NCI-H2227 treated with DMSO at 0.1 percent for 48 hours (cell line): ENCODE measurements around the gene KRTAP5-3.
A peak's percentile ranks its signal among the peaks of the same experiment; 100 is the strongest.

Source experiments
- DNase-seq: peaks from one replicate; lab custom pipeline; 2025; lab: John Stamatoyannopoulos, UW

Gene KRTAP5-3

DNA sequence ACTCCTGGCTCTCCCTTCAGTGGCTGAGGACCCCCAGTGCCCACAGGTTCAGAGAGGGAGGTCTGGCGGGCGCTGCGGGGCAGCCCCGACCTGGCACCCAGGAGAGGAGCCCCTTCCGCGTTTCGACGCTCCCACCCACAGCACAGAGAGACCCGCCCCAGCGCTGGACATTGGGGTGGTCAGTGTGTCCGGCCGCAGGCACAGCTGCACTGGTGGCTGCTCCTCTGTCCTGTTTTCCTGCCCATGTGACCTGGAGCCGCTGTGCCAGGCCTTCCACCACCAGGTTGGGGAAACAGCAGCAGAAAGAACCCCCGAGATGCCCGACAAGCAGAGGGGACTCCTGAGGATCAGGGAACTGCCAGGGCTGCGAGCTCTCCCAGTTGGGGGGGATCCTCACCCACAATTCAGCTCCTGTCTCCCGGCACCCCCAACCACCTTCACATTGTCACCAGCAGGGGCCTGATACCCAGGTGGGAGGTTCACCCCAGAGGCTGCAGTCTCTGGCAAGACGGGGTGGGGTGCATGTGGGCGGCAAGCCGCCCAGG lies 35.0 kb upstream of the KRTAP5-3 start:
- DNase-seq, result no peak

DNA sequence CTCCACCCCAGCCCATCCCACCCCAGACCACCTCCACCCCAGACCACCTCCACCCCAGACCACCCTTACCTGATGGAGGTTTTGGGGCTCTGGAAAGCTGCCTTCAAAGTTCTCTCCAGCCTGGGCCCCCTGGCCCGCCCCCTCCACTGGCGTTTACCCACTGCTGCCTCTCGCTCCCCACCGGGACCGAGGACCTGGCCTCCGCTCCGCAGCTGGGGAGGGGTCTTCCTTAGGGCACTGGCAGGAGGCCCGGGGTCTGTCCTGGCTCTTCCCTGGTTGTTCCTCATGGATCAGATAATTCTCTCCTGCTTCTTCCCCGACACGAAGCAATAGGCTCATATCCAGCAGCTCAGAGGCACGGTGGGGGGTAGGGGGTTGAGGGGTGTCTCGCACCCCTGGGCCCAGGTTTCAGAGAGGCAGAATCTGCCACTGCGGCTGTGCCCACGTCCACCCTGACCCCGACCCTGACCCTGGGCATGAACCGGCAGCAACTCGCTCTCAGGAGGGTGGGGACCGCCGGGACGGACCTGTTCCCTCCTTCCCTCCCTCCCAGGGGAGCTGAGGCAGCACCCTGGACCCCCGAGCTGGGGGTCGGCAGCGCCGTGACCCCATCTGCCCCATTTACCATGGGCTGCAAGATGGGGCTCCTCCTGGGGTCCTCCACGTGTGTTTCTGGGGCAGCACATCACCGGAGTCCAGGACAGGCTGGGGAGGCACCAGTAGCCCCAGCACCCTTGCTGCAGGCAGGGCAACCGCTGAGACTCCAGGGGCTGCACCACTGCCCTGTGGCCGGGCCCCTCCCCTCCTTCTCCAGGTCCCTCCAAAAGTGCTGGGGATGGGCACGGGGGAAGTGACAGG lies 34.3 kb upstream of the KRTAP5-3 start:
- no peak for DNase-seq

DNA sequence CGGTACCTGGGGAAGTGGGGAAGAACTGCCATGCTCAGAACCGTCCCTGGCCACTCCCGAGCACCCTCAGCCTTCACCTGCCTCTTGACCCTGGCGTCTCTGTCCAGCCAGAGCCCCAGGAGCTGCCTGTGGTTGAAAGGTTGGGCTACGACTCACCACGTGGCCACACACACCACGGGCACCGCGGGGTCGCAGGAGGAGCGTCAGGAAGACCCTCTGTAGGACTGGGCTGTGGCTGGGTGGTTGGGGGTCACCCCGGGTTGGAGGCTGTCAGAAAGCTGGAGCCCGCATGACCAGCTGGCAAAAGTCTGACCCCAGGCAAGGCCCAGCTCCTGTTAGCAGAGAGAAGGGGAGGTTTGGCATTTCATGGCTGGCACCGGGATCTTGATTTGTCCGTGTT lies 32.8 kb upstream of the KRTAP5-3 start:
- DNase-seq, result no peak

DNA sequence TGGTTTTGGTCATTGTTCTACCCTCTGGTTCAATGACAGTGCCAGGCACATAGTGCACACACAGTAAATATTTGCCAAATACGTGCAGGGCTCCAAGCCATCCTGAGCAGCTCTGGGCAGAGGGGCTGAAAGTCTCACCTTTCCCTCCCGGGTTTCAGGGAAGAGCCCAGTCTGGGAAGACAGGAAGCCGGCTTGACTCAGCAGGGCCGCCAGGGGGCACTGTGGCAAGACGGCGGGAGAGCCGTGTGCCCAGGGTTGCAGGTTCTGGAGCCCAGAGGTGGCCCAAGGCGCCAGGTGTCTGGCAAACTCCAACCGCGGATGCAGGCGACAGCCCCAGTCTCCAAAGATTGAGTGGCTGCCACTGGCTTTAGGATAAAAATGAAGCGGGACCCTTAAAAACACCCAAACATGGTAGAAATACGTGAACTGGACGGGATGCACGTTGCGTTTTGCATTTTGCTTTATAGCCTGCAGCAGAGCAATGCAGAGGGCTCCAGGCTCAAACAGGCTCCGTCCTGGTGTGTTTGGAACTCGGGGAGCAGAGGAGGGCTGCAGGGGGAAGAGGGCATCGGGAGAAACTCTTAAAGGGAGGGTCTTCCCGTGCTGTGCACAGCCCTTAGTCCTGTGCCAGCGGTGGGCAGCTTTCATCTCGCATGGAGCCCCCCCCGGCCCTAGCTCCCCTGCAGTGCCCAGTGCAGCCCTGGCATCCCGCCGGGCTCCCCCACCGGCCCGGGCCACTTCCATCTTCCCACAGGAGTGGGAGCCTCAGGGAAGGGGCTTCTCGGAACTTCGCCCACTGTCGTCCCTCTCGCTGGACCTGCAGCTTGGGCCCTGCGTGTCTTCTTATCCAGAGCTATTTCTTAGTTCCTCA lies 32.0 kb upstream of the KRTAP5-3 start:
- DNase-seq, result no peak

DNA sequence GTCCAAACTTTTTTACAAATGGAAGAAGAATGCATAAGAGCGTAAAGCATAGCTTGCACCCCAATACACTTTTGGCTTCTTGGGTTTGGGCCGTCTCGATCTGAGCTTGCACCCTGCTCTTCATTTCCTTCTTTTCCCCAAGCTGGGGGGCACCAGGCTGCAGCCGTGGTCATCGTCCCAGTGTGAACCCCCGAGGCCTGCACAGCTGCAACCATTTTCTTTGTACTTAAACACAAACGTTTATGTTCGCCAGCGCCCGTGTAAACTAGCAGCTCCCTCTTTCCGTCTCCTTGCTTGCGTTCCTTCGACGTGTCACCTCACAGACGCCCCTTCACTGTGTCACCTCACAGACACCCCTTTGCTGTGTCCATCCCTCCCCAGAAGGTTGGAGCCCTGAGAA lies 31.4 kb upstream of the KRTAP5-3 start:
- DNase-seq, result no peak

DNA sequence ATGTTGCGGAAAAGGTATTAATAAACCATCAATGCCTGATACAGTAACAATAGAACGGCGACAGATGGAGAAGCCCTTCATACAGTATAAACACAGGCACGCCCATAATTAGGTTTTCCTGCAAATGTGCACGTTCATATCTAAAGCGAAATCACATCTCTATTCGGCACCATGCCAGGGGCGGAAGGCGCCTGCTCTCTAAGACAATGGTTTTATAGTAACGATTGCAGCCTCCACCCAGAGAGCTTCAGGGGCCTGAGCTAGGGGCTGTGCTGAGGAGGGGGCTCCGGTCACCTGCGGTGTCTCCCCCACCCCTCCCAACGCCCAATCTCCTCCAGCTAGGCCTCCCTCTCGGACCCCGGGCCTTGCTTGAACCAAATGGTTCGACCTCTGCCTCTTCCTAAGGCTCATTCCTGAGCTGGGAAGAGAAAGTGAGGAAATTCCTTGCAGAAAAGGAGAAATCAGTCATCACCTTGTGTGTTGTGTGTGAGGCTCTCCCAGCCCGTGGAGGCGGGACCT lies 30.9 kb upstream of the KRTAP5-3 start:
- DNase-seq, result peak; percentile 68

DNA sequence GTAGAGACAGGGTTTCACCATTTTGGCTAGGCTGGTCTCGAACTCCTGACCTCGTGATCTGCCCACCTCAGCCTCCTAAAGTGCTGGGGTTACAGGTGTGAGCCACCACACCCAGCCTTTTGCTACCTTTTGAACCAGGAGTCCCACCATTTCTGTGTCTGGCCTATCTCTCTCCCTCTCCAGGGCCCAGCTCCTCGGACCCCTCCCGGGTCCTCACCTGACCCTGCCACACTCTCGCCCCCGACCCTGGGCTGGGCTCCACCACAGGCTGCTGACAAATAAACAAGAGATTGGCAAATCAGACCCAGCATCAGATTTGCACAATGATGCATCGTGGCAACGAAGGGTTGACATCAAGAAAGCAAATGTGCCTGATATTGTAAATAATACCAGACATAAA lies 30.1 kb upstream of the KRTAP5-3 start:
- DNase-seq, result no peak

DNA sequence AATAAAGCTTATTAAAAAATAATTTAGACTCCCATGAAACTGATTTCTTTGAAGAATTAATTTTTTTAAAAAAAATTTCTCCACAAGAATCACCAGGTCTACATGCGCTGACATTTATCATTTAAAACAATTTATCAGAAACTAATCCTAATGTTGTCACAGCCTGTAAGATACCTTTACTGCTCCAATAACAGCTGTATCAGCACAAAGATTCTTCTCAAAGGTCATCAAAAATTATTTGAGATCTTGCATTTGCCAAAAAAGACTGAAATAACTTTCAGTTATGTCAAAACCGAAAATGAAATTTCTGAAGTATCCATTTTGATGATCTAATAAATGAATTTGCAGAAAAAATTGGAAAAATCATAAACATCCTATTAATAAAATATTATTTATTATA lies 29.4 kb upstream of the KRTAP5-3 start:
- no peak for DNase-seq

DNA sequence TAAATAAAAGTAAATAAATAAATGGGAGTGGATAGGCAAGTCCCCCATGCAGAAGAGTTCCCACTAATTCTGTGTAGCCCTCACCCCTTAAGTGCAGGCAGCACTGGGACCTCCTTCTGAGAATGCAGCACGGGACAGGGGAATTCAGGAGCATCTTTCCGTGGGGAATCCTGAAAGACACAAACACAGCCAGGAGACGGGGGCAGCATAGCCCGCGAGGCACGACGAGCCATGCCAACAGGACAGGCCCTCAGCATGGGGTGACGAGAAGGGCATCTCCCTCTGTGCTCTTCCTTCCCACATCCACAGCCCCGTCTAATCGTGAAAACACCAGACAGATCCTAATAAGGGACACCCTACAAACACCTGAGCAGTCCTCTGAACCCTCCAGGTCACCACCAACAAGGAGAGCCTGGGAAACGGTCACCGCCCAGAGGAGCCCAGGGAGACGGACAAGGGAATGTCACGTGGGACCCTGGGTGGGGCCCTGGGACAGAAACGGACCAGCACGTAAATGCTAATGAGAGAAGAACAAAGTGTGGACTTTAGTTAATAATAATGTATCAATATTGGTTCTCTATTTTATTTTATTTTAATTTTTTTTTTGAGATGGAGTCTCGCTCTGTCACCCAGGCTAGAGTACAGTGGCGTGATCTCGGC lies 28.2 kb upstream of the KRTAP5-3 start:
- DNase-seq, result no peak

DNA sequence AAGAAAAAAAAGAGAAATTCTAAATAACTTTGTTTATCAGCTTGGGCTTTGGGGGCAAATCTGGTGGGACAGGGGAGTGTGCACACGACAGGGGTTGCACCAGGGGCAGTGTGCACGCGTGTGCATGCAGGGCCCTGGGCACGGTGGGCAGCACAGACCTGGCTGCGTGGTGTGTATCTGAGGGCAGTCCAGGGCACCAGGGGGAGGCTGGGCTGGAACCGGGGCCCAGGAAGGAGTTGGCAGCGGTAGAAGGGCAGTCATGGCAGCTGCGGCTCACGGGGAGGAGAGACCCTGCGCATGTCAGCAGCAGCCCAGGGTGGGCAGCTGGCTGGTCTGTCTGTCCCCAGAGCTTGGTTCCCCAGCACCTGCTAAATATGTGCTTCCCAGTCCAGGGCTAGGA lies 25.6 kb upstream of the KRTAP5-3 start:
- no peak for DNase-seq

DNA sequence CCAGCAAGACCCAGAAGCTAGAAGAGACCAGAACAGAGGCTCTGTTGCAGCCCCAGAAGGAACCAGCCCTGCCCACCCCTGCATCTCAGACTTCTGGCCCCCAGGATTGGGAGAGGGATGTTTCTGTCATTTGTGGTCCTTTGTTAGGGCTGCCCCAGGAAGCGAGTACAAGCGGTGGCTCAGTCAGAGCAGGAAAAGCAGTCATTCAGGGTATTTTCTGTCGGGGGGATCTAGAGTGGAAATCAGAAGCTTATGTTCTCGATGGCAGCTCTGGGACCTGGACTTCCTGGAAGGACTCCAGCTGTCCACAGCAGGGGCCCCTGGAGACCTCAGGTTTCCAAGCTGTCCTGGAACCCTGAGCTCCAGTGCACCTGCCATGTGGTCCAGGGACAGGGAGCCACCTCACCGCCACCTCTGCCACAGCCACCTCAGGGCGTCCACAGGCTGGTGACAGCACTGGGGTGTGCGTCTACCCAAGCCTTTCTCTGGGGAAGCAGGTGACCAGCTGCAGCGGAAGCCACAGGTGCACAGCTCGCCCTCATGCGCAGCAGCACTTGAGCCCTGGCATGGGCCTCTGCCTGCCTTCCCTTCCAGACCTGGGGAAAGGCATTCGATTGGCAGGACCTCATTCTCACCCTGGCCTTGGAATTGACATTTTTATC lies 23.9 kb upstream of the KRTAP5-3 start:
- no peak for DNase-seq

DNA sequence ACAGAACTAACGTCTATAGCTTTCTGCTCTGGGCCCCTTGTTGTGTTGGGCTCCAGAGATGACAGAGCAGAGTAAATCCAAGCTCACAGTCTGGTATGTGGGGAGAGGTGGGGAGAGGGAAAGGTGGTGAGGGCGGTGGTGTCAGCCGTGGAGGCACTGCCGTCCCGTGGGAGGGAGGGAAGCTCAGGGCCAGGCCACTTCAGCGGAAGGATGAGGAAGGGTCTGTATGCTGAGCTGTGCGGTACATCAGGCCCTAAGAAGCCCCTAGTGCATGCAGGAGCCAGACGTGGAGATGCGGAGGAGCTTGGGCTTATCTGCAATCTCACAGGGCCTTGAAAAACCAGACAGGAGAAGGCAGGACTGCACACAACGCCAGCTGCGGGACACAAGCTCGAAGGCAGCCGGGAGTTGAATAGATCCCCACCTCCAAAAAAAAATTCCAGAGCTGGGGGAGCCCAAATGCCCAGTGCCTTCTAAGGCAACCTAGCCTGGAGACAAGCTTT lies 22.9 kb upstream of the KRTAP5-3 start:
- DNase-seq, result no peak

DNA sequence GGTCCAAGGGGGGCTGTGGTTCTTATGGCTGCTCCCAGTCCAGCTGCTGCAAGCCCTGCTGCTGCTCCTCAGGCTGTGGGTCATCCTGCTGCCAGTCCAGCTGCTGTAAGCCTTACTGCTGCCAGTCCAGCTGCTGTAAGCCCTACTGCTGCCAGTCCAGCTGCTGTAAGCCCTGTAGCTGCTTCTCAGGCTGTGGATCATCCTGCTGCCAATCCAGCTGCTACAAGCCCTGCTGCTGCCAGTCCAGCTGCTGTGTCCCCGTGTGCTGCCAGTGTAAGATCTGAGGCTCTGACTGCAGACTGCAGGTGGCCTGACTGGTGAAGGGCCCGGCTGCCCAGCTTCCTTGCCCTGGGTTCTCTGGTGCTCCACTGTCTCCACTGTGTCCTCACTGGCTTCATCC lies 22.0 kb upstream of the KRTAP5-3 start:
- DNase-seq, result no peak

DNA sequence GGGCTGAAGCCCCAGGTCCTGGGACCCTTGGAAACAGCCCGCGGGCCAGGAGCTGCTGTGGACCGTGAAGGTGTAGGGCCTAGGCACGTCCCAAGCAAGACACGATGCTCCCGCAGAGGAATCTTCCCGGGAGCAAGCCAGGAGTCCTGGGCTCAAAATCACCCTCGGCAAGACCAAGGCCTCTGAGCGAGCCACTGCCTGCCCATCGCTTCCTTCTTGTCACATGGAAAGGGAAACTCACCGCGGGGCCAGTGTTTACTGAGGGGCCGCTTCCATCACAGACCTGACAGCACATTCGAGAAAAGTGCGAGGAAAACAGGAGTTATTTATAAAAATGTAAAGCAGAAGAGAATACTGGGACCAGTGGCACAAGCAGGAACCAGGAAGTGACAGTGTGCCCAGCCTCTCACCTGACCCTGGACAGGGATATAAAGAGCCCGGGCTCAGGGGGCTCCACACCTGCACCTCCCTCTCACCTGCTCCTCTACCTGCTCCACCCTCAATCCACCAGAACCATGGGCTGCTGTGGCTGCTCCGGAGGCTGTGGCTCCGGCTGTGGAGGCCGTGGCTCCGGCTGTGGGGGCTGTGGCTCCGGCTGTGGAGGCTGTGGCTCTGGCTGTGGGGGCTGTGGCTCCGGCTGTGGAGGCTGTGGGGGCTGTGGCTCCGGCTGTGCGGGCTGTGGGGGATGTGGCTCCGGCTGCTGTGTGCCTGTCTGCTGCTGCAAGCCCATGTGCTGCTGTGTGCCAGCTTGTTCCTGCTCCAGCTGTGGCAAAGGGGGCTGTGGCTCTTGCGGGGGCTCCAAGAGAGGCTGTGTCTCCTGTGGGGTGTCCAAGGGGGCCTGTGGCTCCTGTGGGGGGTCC lies 21.3 kb upstream of the KRTAP5-3 start, which contains the start of gene KRTAP5-5:
Gene KRTAP5-5, plus strand, starts transcription at position 450 of the 860 bp plus-strand sequence. Its CDS starts 66 bp downstream, at position 516.
- DNase-seq, result no peak

DNA sequence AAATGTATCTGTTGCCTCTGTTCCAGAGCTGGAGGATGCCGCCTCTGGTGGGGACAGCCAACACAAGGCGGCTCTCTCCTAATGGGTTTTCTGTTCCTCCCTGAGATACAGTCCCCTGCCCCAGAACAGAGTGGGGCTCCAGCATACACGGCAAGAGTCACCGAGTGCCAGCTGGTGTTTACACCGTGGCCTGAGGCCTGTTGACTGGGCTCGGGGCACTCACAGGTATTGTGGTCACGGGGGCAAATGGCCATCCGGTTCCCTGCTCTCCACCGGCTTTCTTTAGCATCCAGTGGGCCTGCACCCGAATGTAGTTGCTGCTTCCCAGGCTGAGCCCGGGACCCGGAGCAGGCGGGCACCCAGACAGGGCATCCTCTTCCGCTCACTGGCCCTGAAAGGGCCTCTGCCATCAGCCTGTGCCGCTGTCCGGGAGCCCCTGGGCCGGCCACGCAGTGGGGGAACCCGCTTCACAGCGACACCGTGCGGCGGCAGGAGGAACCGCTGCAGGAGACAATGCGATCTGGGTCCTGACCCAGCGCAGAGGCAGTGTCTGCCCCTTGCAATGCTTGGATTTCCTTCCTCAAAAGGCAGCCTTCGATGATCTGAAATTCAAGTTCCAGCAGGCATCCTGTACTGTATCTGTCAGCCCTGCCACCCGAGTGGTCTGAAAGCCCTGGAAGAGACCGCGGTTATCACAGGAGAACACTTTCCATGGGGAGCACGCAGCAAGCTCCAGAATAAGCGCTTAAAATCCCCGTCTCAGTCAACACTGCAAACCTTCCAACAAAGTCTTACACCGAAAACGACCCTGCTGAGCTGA lies 20.5 kb upstream of the KRTAP5-3 start:
- DNase-seq, result no peak

DNA sequence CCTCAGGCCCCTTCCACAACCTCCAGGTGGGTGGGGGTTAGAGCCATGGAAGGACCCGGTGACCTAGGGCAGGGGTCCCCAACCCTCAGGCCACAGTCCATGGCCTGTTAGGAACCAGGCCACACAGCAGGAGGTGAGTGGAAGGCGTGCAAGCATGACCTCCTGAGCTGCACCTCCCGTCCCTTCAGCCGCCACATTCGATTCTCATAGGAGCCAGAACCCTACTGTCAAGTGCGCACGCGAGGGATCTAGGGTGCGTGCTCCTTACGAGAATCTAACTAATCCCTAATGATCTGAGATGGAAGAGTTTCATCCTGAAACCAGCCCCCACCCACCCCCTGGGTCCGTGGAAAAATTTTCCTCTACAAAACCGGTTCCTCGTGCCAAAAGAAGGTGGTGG lies 17.3 kb upstream of the KRTAP5-3 start:
- no peak for DNase-seq

DNA sequence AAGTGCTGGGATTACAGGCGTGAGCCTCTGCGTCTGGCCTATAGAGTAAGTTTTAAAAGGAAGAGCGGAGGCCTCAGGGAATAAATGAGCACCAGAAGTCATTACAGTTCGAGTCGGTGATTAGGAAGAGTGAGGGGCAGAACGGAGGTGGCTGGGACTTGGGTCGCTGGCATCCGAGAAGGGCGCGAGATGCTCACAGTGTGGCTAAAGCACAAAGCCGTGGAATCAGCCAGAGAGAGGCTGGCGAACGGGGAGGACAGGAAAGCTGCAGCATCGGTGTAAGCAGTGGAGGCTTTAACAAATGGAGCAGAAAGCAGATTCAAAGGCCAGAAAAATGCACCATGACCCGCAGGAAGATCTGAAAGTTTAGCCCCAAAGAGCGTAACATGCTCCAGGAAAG lies 16.4 kb upstream of the KRTAP5-3 start:
- DNase-seq, result no peak

DNA sequence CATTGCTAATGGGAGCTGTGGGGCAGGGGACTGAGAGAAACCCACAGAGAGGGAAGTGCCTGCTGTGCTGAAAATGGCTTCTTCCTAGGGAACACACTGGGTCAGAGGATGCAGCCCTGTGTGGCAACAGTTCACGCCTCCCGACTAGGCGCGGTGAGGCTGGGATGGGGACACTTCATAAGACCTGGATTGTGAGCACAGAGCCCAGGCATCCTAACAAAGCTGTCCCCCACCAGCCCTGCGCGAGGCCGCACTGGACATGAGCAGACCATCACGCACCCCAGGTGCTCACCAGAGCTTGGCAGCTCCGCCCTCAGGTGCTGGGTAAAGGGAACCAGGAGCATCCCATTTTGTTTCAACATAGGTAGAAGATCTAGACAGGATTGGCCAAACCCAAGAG lies 15.5 kb upstream of the KRTAP5-3 start:
- no peak for DNase-seq

DNA sequence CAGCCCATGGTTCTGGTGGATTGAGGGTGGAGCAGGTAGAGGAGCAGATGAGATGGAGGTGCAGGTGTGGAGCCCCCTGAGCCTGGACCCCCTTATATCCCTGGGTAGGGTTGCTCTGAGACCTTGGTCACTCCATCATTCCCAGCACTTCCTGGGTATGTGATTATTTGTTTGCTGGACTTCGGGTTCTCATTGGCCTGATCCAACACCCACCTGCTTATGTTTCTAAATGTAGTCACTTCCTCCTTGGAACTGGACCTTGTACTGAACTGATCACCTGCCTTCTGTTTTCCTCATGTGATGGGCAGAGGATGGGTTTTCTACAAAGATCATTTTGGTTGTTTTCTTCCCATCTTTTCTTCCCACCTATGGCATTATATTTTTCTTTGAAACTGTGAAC lies 13.8 kb upstream of the KRTAP5-3 start, which contains the start of gene KRTAP5-4:
Gene KRTAP5-4, minus strand, starts transcription at position 53 of the 400 bp plus-strand sequence. Its CDS starts 45 bp downstream, at position 8.
- DNase-seq, result no peak
